OCI-LY3 (cell line): Measurements from ENCODE around the gene ILKAP.
A peak's percentile ranks its signal among the peaks of the same experiment; 100 is the strongest.

Experiments used
- H2AFZ ChIP-seq: fragments of 200-600, 300-600 bp; shearing (Covaris generic); 2 replicates; pipeline ENCODE4 v1.6.0; 2014; ENCODE audit warnings: antibody characterized with exemption, low read depth, low read length
- H3K27ac ChIP-seq: fragments of 200-600, 300-600 bp; sonication (generic); 2 replicates; pipeline ENCODE4 v1.5.1; 2014; ENCODE audit warnings: mild to moderate bottlenecking, low read length, moderate library complexity, mixed read lengths
- H3K27me3 ChIP-seq: fragments of 200-600, 300-600 bp; sonication (generic); 2 replicates; pipeline ENCODE4 v1.6.1; 2014; ENCODE audit warnings: low read depth, low read length, mixed read lengths
- H3K36me3 ChIP-seq: fragments of 200-600, 300-600 bp; sonication (generic); replicated peaks from 2 replicates; pipeline ENCODE3; 2014; ENCODE audit warnings: low read depth, low read length, mixed read lengths
- H3K4me1 ChIP-seq: fragments of 300-600, 200-600 bp; sonication (generic); 2 replicates; pipeline ENCODE4 v1.6.1; 2014; ENCODE audit warnings: low read length, mixed read lengths
- H3K4me2 ChIP-seq: fragments of 200-600, 300-600 bp; sonication (generic); 2 replicates; pipeline ENCODE4 v1.6.1; 2014; ENCODE audit warnings: low read length, mixed read lengths
- H3K4me3 ChIP-seq: fragments of 300-600, 200-600 bp; sonication (generic); 2 replicates; pipeline ENCODE4 v1.5.1; 2014; ENCODE audit warnings: antibody characterized with exemption, mild to moderate bottlenecking, low read length, moderate library complexity
- H3K79me2 ChIP-seq: fragments of 300-600, 200-600 bp; shearing (Covaris generic); 2 replicates; pipeline ENCODE4 v1.6.1; 2014; ENCODE audit warnings: mild to moderate bottlenecking, low read length, mixed read lengths
- H3K9ac ChIP-seq: fragments of 300-600, 200-600 bp; shearing (Covaris generic); 2 replicates; pipeline ENCODE4 v1.6.0; 2014; ENCODE audit warnings: mild to moderate bottlenecking, low read length, moderate library complexity
- H3K9me3 ChIP-seq: fragments of 200-600, 300-600 bp; shearing (Covaris generic); 2 replicates; pipeline ENCODE4 v1.6.1; 2014; ENCODE audit warnings: low read length, mixed read lengths; ENCODE audit not compliant: insufficient read depth
- H4K20me1 ChIP-seq: fragments of 200-600, 300-600 bp; sonication (generic); 2 replicates; pipeline ENCODE4 v1.6.1; 2016; ENCODE audit warnings: low read length, mixed read lengths; ENCODE audit not compliant: insufficient read depth
- EZH2phosphoT487 ChIP-seq: fragments of 200-600 bp; shearing (Covaris generic); IDR thresholded peaks from 2 replicates; pipeline ENCODE4 v1.6.1; 2018; ENCODE audit warnings: antibody characterized with exemption, mixed run types, low read depth
- TF ChIP-seq, protein P1 (sequence below): fragments of 200-600, 300-600 bp; sonication (generic); IDR thresholded peaks from 2 replicates; pipeline ENCODE4 v1.5.1; 2014; ENCODE audit warnings: antibody characterized with exemption, low read length, low read depth

ILKAP gene

GRCh38 chr2:238139196-238140039, 64.1 kb downstream of the ILKAP start:
- Histone ChIP-seq H3K9me3 (no peaks in the 10 kb centered on the region), H3K4me2 (peak overlapping the region; percentile 82), H3K4me3 (peak overlapping the region; percentile 72), H3K36me3 (no peaks in the 10 kb centered on the region), H4K20me1 (no peaks in the 10 kb centered on the region), H3K79me2 (no peaks in the 10 kb centered on the region), H2AFZ (peak overlapping the region; percentile 69; the same call in 1 of the 2 replicates), H3K27ac (no peak overlapping the region), H3K9ac (0 out of 2 replicates have a peak overlapping the region, but pooled peaks have one; percentile 13), H3K27me3 (no peaks in the 10 kb centered on the region), H3K4me1 (peaks cover 6% of the 10 kb centered on the region)
- TF ChIP-seq, protein P1, sequence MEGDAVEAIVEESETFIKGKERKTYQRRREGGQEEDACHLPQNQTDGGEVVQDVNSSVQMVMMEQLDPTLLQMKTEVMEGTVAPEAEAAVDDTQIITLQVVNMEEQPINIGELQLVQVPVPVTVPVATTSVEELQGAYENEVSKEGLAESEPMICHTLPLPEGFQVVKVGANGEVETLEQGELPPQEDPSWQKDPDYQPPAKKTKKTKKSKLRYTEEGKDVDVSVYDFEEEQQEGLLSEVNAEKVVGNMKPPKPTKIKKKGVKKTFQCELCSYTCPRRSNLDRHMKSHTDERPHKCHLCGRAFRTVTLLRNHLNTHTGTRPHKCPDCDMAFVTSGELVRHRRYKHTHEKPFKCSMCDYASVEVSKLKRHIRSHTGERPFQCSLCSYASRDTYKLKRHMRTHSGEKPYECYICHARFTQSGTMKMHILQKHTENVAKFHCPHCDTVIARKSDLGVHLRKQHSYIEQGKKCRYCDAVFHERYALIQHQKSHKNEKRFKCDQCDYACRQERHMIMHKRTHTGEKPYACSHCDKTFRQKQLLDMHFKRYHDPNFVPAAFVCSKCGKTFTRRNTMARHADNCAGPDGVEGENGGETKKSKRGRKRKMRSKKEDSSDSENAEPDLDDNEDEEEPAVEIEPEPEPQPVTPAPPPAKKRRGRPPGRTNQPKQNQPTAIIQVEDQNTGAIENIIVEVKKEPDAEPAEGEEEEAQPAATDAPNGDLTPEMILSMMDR = peak; percentile 65
- no peak for TF ChIP-seq EZH2phosphoT487

GRCh38 chr2:238138331-238139195, 64.9 kb downstream of the ILKAP start, which contains the start of gene KLHL30:
TSS of gene KLHL30 (plus strand) at chr2:238138668. CDS start at chr2:238140755, 2,087 bp downstream.
- peaks cover 6% of the 10 kb centered on the region for H3K4me1 ChIP-seq
- H3K36me3 ChIP-seq = no peaks in the 10 kb centered on the region
- no peak for TF ChIP-seq EZH2phosphoT487
- TF ChIP-seq, protein P1 = no peak
- no peaks in the 10 kb centered on the region for H3K27me3 ChIP-seq
- 0 out of 2 replicates have a peak within 1 kb of the TSS, but pooled peaks have one; percentile 13 for H3K9ac ChIP-seq
- H3K27ac ChIP-seq = no peak within 1 kb of the TSS
- H2AFZ ChIP-seq = peak within 1 kb of the TSS; percentile 69; the same call in 1 of the 2 replicates
- H3K4me3 ChIP-seq = peak within 1 kb of the TSS; percentile 72
- H3K4me2 ChIP-seq = peak within 1 kb of the TSS; percentile 82
- no peaks in the 10 kb centered on the region for H3K9me3 ChIP-seq
- no peaks in the 10 kb centered on the region for H4K20me1 ChIP-seq
- H3K79me2 ChIP-seq = no peaks in the 10 kb centered on the region

DNA sequence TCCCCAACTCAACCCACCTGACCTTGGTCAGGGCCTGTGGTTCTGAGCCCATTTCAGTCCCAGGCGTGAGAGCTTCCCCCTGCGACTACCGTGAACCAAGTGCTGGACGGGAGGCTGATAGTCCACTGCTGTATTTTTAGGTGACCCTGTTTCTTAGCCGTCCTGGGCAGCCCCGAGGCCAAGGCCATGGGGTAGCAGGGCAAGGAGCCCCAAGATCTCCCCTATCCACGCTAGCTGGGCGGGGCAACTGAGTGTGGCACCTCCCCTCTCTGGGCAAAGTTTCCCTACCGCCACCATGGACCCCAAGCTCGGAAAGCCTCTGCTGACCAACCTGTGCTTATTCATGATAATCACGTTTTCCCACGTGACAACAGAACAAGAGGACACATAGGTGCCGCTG, 65.6 kb downstream of the ILKAP start:
- TF ChIP-seq, protein P1 = no peak
- no peak for TF ChIP-seq EZH2phosphoT487
- H3K79me2 ChIP-seq = no peaks in the 10 kb centered on the region
- no peaks in the 10 kb centered on the region for H4K20me1 ChIP-seq
- no peak overlapping the region for H3K9ac ChIP-seq
- no peak overlapping the region for H3K4me2 ChIP-seq
- H3K27ac ChIP-seq = no peak overlapping the region
- no peak overlapping the region for H3K4me3 ChIP-seq
- no peak overlapping the region for H2AFZ ChIP-seq
- no peaks in the 10 kb centered on the region for H3K36me3 ChIP-seq
- no peaks in the 10 kb centered on the region for H3K27me3 ChIP-seq
- H3K9me3 ChIP-seq = no peaks in the 10 kb centered on the region
- peaks cover 6% of the 10 kb centered on the region for H3K4me1 ChIP-seq
